Fibroblast of the aortic adventitia (primary cell): ENCODE measurements around the gene DOCK3. TPM values are rescaled to one million over a fixed set of nuclear protein-coding genes. Genes with fewer than 3 reads are reported as not detected.
"Not testable (repeated sequence)": the region's sequence is repeated elsewhere in the genome, so short reads cannot be mapped to it uniquely, and the experiment has no call there.

Source experiments
- DNase-seq: peaks from one replicate; pipeline ENCODE4 v3.0.0-alpha.2; 2010; ENCODE audit warnings: low read depth
- H3K4me3 ChIP-seq: 2 replicates; pipeline ENCODE4 v1.5.1; 2011; ENCODE audit warnings: low read depth, mild to moderate bottlenecking, control low read depth, low read length, moderate library complexity
- CTCF ChIP-seq: IDR thresholded peaks from 2 replicates; pipeline ENCODE4 v1.5.1; 2011; ENCODE audit warnings: mild to moderate bottlenecking, low read length, control low read depth, inconsistent platforms; ENCODE audit not compliant: insufficient read depth
- total RNA-seq: library from RNA; depleted of rRNA; stranded (reverse); fragments of >200 nt; gene quantifications from 2 replicates; pipeline ENCODE4 v1.2.3, GENCODE V29; 2012; ENCODE audit warnings: low replicate concordance

The DOCK3 gene
- total RNA-seq, 1 donor = 0.36 TPM

GRCh38 chr3:51243924-51244323 is 569.2 kb downstream of the DOCK3 start:
- TF ChIP-seq CTCF = no peak
- no peak overlapping the region for H3K4me3 ChIP-seq
- no peak for DNase-seq

GRCh38 chr3:51245867-51246266 is 571.1 kb downstream of the DOCK3 start:
- DNase-seq = no peak
- no peak for TF ChIP-seq CTCF
- no peak overlapping the region for H3K4me3 ChIP-seq

GRCh38 chr3:51257870-51258269 is 583.1 kb downstream of the DOCK3 start:
- no peak overlapping the region for H3K4me3 ChIP-seq
- DNase-seq = no peak
- TF ChIP-seq CTCF = no peak

GRCh38 chr3:51264166-51264565 is 589.4 kb downstream of the DOCK3 start:
- DNase-seq, H3K4me3 ChIP-seq: not testable (repeated sequence)

GRCh38 chr3:51268132-51268531 is 593.4 kb downstream of the DOCK3 start:
- no peak overlapping the region for H3K4me3 ChIP-seq
- TF ChIP-seq CTCF = no peak
- no peak for DNase-seq

- peak; percentile 51 for DNase-seq
- no peak overlapping the region for H3K4me3 ChIP-seq
- peak; percentile 49 for TF ChIP-seq CTCF
Measured at GRCh38 chr3:51269466-51269865, 594.7 kb downstream of the DOCK3 start.

- no peak for TF ChIP-seq CTCF
- no peak overlapping the region for H3K4me3 ChIP-seq
- no peak for DNase-seq
Measured at GRCh38 chr3:51270559-51270958, 595.8 kb downstream of the DOCK3 start.
